ENCODE results near the gene CFAP77.

CFAP77 gene

DNA sequence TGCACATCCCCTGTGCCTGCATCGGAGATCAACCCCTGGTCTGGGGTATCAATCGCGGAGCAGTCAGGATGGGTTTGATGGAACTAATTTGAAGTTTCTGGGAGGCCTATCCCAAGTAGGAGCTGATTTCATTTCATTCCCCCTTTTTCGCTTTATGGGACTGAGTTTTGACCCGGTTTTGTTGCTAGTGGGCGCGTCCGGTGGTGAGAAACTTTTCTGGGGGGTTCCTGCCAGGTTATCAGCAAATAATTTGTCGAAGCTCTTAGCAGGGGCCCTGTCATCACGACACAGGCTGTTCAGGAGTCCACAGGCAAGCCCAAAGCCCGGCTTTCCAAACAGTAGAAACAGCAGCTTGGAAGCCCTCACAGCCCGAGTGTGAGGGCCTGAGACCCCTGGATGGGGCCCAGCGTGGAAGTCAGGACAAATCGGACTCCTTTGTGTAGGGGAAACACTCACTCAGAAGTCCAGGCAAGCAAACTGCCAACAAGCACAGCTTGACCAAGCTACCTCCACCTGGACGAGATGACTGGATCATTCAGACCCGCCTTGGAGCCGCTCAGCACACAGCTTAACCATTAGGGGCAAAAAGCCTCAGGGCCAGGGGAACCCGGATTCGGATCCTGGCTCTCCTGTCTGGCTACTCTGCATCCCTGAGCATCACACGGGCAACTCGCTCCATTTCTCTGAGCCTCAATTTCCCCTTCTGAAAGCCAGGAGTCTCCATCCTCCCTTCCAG, 108.0 kb downstream of the CFAP77 start:
- no peak for DNase-seq (ENCODE audit: low spot score)

DNA sequence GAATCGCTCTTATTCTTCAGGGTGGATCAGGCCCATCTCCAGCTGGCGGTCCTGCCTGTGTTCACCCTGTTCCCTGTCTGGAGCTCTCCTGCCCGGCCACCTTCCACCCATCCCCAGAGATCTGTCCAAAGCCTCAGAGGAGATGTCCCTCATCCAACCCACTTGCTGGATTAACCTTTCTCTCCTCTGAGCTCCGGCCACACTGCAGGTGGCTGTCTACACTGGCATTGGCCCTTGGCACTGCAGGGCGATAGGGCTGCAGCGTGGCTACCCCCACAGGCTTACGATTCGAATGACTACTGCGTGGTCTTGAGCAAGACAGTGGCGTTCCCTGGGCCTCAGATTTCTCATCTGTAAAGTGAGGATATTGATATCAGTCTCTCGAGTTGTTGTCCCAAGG, 108.6 kb downstream of the CFAP77 start:
- no peak for DNase-seq (ENCODE audit: low spot score)

DNA sequence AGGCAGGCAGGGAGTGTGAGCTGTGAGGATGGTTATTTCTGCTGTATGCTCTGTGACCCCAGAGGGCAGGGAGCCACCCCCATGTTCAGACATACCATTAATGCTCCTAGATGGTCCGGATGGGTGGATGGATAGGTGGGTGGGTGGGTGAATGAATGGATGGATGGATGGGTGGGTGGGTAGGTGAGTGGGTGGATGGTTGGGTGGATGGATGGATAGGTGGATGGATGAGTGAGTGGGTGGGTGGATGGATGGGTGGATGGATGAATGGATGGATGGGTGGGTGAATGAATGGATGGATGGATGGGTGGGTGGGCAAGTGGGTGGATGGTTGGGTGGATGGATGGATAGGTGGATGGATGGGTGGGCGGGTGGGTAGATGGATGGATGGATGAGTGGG, 109.0 kb downstream of the CFAP77 start:
- DNase-seq (ENCODE audit: low spot score), result no peak

DNA sequence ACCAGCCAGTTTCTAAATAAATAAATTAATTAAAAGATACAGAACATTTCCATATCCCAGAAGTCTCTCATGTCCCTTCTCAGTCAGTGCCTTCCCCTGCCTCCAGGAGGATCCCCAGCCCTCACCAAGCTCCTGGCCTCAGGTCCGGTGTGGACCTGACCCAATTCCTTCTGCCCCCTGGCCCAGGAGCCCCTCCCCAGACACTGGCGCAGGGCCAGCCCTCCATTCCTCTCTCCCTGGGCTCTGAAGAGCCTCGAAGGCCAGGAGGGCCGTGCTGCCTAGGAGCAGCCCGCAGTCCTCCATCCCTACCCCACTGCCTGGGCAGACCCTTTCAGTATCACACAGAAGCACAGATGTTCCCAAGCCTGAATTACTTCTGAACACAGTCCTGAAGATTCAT, 110.6 kb downstream of the CFAP77 start:
- no peak for DNase-seq (ENCODE audit: low spot score)

DNA sequence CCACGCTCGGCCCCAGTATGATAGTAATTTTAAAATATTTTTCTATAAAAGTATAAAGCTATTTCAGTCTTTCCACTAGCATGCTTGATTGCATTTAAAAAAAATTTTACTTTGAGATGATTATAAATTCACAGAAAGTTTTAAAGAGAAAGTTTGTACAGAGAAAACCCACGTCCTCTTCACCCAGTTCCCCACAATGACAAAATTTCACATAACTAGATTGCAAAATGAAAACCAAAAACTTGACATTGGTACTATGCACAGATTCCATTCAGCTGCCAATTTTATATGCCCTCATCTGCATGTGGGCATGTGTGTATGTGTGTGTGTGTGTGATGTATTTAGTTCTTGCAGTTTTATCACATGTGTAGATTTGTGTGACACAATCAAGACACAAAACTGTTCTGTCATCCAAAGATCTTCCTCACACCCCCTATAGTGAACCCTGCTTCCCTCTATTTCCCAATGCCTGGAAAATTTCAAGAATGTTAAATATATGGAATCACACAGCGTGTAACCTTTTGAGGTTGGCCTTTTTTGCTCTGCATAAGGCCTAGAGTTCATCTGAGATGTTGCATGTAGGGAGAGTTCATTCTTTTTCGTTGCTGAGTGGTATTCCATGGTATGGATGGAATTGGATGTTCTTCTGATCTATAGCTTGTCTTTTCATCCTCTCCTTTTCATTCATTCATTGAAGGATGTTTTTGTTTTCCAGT, 115.5 kb downstream of the CFAP77 start:
- DNase-seq (ENCODE audit: low spot score), result no peak

DNA sequence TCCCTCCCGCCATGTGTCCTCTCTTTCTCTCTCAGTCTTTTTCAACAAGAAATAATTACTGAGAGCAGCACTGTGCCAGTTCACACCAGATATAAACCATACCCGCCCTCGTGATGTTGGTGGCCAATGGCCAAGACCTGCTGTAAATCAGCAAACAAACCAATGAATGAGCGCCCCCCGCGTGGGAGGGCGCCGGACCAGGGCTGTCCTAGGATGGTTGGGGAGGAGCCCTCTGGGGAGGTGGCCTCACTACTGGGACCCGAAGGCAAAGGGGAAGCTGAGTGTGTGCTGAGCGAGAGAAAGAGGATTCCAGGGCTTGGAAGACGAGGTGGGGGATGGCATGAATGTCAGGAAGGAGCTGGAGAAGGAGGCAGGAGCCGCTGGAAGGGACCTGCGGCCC, 121.2 kb downstream of the CFAP77 start:
- no peak for DNase-seq (ENCODE audit: low spot score)

DNA sequence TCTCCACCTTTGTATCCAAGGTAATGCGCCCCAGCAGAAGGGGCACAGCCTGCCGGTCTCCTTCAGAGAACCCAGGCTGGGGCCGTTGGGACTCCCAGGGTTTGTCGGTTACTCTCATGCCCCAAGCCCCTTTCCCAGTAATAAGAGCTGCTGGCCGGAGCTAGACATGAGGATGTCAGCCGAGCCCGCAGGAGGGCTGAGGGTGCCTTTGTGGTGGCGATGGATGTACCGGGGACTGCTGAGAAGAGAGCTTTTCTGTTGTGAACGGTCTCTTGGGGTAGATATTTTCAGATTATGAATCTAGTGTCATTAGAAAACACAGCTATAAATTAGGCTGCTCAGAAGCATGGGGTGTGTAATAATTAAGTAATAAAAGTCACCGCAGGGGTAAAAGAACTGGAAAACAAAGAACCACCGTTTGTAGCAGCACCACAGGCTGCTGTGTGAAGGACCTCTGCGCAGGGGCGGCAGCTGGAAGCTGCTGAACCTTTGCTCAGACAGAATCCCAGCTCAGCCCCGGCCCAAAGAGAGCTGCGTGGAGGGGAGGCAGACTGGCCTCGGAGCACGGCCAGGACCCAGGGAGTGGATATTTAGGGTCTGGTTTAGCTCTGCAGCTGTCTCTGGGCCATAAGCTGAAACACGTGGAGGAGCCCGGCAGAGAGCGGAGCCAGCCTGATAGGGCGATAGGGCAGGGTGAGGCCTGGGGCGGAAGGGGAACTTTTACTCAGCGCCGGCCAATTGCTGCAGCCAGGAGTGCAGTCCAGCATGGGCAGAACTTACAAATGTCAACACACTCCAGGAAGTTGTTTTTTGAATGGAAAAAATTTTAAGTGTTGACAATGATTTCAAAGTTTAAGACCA, 121.9 kb downstream of the CFAP77 start:
- no peak for DNase-seq (ENCODE audit: low spot score)

DNA sequence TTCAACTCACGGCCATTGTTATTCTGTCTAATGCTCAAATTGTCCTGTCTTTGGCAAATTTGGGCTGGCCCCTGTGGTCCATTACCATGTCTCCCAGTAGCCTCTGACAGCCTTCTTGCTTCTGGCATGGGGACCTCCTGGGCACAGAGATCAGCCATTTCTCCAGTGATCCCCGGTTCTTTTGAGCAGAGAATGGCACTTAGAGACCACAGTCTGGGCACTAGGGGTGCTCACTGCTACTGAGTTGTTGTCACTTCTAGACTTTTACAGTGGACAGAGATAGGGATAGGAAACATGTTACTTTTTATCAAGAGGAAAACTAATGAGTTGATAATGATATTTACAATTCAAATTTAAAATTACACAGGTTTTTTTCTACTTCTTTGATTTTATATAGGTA, 124.8 kb downstream of the CFAP77 start:
- DNase-seq (ENCODE audit: low spot score), result no peak

DNA sequence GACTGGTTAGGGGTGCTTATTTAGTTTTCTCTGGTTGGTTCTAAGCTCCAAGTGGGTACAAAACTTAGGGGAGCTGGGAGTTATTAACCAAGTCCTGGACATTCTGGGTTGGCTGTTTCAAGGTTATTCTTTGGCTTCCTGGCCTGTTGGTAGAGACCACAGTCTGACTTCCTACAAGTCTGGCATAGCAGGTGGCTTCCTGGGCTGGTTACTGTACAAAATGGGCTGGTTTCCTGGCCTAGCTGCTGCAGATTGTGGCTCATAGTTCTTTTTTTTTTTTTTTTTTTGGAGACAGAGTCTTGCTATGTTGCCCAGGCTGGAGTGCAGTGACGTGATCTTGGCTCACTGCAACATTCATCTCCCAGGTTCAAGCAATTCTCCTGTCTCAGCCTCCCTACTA, 126.1 kb downstream of the CFAP77 start:
- DNase-seq (ENCODE audit: low spot score), result no peak

DNA sequence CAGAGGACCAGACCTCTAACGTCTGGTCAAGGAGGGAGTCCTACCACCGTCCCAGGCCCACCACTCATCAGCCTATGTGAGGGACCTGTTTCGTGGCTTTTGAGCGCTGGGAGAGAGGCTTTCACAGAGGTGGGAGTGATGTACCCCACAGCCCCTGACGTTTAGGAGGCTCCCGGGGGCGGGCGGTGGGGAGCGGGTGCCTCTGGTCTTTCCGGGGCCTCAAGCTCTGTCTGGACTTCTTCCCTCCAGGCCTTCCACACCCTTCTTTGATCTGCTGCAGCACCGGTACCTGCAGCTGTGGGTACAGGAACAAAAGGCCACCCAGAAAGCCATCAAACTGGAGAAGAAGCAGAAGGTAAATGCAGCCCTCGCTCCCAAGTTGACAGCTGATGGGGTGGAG, 127.3 kb downstream of the CFAP77 start:
- no peak for DNase-seq (ENCODE audit: low spot score)

DNA sequence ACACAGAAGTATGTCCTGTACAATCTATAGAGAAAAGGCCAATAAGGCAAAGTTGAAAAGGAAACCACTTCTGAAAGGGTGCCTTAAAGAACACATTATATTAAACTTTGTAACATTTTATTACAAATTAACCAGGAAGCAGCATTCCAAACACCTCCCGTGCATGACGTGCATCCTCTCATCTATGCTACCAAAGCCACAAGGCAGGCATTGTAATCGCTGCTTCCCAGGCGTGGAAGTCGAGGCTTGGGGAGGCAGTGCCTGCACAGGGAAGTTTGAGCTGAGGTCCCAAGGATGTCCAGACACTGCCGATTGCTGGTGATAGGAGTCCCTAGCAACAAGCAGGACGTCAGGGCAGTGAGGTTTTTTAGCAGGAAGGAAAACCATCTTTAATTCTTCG, 128.1 kb downstream of the CFAP77 start:
- no peak for DNase-seq (ENCODE audit: low spot score)

DNA sequence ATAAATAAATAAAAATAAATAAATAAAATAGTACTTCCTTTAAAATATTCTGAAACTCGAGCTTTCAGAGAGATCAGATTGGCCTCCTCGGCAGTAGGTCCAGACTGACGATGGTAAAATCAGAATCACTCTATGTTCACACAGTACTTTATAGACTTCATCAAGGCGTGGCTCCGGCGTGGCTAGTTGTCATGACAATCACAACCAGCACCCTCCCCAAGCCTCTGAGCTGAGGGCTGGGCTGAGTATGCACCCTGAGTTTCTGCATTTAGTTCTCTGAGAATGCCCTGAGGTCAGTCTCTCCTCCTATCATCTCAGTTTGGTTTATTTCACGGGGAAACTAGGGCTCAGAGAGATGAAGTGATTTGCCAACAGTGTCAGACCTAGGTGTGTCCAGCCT, 129.1 kb downstream of the CFAP77 start:
- DNase-seq (ENCODE audit: low spot score), result no peak

DNA sequence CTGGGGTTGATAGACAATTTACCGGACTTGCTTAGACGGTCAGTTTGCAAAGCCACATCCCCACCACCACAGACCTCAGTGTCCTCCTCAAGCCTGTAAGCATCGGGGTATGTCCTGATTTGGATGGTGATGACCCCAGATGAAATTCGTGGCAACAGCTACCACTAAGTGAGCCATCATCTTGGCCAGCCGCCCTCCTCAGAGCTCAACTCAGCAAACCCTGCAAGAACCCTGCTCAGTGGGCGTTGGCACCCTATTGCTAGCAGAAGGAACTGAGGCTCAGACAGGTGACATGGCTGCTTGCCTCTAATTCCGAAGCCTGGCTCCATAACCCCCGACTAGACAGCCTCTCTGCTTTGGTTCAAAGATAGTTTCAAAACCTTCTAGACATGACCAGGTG, 131.0 kb downstream of the CFAP77 start:
- DNase-seq (ENCODE audit: low spot score), result no peak

DNA sequence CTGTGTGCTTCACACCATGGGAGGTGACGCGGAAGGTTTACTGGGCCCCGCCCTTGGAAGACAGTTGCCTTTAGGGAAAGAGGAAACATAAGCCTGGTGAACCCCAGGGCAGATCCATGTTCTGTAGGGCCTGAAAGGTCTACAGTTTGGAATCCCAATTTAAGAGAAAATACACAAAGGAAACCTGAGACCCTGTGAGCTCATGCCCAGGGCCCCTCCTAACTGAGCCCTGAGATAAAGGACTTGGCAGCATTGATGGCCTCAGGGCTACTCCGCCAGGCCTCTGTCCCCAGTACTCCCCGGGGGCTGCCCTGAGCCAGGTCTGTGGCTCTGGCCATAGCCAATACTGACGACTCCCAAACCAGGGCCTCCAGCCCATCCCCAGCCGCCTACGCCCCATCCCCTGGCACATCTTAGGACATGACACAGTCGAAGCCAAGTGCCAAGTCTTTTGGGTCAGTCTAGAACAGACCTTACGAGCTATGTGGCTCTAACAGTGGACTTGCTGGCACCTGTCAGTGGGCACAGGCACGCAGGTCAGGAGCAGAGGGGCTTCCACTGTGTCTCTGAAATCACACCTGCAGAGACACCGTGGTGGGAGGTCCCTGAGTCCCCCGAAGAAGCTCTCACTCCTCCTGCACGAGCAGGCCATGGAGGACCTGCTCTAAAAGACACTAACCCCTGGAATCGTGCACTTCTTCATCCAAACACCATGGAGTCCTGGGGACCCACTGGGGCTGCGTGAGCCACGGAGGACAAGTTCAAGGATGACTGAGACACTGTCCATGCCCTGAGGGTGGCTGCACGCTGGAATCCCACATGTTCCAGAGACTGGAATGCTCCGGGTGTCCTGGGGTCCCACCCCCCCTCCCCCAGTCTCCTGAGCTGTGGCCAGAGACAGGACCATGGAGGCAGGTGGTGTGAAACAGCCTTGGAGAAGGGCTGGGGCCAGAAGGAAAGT, 132.1 kb downstream of the CFAP77 start:
- DNase-seq (ENCODE audit: low spot score), result no peak

DNA sequence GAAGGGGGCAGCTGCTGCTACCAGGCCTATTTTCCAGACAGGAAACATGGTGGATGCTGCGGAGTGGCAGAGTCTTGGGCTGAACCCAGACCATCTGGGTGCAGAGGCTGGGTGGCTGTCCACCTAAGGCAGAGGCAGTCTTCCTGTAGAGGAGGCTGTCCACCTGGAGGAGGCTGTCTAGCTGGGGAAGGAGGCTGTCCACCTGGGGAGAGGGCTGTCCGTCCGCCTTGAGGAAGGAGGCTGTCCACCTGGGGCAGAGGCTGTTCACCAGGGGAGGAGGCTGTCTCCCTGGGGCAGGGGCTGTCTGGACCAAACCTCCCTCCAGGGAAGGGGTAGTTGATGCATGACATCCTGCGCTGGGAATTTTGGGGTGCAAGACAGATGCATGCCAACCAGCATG, 133.2 kb downstream of the CFAP77 start:
- DNase-seq (ENCODE audit: low spot score), result no peak

DNA sequence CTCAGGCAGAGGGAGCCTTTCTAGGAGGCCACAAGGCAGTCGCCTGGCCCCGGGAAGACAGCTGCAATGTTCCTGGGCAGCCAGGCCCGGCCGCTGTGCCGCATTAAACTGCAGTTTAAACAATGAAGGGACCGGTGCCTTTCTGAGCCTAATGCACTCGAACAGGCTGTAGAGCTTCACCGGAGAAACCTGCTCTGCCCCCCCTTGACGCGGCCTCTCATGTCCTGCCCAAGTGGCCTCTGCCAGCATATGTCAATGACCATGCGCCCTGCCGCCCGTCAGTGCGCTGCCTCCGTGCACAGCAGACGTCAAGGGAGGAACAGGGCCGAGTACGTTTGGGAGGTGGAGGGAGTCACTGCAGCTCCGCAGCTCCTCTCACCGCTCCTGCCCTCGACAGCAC, 133.9 kb downstream of the CFAP77 start:
- no peak for DNase-seq (ENCODE audit: low spot score)

DNA sequence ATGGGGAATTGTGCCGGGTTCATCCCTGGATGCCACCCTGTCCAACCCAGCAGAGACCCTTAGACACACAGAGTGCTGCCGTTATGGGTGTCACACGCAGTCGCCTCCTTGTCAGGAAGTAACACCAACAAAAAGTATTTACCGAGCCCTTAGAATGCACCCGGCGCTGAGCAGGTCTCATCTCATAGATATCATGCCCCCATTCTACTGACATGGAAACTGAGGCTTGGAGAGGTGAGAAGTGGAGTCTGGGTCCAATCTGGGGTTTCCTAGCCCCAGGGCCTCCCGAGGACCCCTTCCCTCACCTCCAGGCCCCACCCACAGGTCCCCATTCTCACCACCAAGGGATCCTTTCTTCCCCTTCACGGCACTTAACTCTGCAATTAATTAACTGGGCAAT, 135.6 kb downstream of the CFAP77 start:
- no peak for DNase-seq (ENCODE audit: low spot score)

DNA sequence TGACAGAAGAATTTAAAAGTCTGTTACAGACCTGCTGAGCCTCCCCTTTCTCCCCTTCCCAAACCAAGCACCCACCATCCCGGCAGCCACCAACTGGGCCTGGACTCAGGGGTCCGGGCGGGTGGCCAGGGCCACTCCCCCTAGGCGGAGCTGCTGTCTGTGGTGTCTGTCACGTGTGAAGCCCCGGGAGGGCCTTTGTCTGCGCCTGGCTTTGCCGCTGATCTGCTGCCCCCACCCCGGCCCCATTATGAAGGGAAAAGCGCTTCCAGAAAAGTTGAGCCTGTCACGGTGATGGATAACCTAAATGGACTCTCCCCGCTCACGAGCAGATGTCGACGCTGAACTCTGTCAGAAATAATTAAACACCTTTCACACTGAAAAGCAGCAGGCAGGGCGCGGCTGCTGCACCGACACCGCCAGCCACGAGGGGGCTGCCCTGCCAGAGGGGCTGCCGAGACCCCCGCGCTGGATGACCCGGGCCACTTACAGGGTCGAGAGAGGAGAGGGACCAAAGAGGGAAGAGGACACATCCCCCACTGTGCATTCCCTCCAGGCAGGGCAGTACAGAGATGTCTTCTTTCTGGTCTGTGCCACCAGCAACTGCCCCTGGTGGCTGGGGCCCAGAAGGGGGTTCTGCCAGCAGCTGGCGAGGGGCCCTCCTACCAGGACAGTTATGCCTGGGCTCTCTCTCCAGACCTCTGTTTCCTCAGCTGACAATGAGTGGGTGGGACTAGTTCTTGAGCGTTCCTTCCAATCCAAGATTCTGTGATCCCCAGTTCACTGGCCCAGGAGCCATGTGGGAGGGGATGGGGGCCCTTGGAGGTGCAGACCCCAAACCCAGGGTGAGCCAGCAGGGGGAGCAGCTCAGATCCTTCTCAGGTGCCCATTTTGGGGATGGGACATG, 136.4 kb downstream of the CFAP77 start:
- no peak for DNase-seq (ENCODE audit: low spot score)

DNA sequence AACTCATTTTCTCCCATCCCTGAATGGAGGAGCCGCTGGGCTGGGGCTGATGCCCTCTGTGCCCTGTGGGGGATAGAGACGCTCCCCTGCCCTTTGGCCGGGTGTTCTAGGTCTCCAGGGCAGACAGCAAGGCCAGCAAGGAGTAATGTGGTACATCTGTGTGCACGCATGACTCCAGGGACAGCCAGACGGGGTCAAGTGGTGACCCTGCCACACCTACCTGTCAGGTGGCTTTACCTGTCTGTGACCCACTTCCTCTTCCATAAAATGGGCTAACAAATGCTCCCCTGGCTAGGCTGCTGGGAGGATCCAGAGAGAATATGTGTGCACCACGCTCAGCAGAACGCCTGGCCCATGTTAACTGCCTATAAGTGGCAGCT, 137.0 kb downstream of the CFAP77 start:
- no peak for DNase-seq (ENCODE audit: low spot score)

DNA sequence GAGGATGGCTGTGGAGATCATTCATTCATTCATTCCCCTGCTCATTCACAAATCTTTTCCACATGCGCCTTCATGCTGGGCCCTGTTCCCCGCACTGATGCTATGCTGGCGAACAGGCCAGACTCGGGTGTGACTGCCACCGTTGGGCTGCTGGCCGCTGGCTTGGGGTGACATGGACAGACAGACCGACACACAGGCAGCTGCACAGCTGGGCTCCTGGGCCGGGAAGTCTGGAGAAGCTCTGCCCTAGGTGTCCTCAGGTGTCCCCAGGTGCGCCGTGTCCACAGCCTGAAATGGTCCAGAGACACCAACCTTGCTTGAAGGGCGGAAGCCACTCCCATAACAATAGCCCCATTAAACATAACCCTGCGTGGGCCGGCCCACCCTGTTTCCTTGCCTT, 137.4 kb downstream of the CFAP77 start:
- no peak for DNase-seq (ENCODE audit: low spot score)

Data from hematopoietic multipotent progenitor cell treated with erythropoietin and hydrocortisone succinate and interleukin-3 and kit ligand, for 17 days (in vitro differentiated cells).